RWPE1 (cell line): ENCODE data around the gene GRIN2B.

Experiments used
- CTCF ChIA-PET: fragments of 350-600 bp; sonication (Branson Sonifier 250); formaldehyde crosslinking; extraction: SDS; loops from one replicate; lab custom pipeline; 2021; lab: Yijun Ruan, JAX
- POLR2A ChIA-PET: fragments of 400-600 bp; formaldehyde crosslinking; extraction: SDS; loops from one replicate; lab custom pipeline; 2020; ENCODE audit warnings: antibody characterized with exemption; ENCODE audit not compliant: low non-redundant PET; lab: Yijun Ruan, JAX
- DNase-seq: peaks from one replicate; pipeline ENCODE4 v3.0.0; 2012; ENCODE audit warnings: low spot score
- H3K27ac ChIP-seq: fragments of 450-650 bp; 2 replicates; pipeline ENCODE4 v1.5.1; 2017
- TF ChIP-seq, protein P1 (sequence below): fragments of 450-650 bp; conservative IDR thresholded peaks from 2 replicates; pipeline ENCODE4 v1.5.1; 2017; ENCODE audit warnings: low read depth, mild to moderate bottlenecking

GRIN2B gene

DNA sequence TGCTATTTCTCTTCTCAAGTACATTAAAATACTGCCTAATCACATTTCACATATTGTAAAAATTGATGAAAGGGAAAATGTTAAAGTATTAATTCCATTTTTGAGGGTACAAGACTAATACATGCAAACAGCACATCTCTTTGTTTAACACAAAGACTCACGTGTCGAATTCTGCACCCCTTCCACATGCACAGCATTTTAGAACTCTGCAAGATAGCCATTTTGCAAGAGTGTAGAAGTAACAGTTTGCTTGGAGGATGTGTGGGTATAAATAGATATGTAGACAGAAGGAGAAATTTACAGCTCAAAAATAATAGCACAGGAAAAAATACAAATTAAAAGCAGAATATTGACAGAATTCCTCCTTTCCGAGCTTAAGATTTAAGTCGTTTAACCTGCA, 2.5 kb downstream of the GRIN2B start:
- POLR2A ChIA-PET, result no interaction called here
- DNase-seq, result no peak
- no peak overlapping the region for H3K27ac ChIP-seq
- TF ChIP-seq, protein P1, sequence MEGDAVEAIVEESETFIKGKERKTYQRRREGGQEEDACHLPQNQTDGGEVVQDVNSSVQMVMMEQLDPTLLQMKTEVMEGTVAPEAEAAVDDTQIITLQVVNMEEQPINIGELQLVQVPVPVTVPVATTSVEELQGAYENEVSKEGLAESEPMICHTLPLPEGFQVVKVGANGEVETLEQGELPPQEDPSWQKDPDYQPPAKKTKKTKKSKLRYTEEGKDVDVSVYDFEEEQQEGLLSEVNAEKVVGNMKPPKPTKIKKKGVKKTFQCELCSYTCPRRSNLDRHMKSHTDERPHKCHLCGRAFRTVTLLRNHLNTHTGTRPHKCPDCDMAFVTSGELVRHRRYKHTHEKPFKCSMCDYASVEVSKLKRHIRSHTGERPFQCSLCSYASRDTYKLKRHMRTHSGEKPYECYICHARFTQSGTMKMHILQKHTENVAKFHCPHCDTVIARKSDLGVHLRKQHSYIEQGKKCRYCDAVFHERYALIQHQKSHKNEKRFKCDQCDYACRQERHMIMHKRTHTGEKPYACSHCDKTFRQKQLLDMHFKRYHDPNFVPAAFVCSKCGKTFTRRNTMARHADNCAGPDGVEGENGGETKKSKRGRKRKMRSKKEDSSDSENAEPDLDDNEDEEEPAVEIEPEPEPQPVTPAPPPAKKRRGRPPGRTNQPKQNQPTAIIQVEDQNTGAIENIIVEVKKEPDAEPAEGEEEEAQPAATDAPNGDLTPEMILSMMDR, result no peak
- CTCF ChIA-PET, result no interaction called here

DNA sequence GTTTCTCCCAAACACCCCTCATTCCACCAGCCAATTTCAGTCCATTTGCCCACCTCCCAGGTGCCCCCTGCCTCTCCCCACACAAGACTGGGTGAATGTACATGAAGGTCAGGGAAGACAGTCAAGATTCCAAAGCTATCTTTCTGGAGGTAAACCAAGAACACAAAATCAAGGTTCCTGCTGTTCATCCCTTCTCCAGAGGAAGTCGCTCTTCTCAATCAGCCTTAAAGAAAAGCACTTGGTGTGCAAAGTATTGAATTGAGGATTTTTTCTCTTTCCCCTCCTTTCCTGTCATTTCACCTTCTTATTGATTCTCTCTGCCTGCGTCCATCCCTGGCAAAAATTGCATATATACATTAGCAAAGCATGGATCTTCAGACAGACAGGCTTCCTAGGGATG, 4.5 kb downstream of the GRIN2B start:
- TF ChIP-seq, protein P1, result no peak
- ChIA-PET CTCF (no interaction called here), POLR2A (no interaction called here)
- no peak for DNase-seq
- H3K27ac ChIP-seq, result no peak overlapping the region

DNA sequence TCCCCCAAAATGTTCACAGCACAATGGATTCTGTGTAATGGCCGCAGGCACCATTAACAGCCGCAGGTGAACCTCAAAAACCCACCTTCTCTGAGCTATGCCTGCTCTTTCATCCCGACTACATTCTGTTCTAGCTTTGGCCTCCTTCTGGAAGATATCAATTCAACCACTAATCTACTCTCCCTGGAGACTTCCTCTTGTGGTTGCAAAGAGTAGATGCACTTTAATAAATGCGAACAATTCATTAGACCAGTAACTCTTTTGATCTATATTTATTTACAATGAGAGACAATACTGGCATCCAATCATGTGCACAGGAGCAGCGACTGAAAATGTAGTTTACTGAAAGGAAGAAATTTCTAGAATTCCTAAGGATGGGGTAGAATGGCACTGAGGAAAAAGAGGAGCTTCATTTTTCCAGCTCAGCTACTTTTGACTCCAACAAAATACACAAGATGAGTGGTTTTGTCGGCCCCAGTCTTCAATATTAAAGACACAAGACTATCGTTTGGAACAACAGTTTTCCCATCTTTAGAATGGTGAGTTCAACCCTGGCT, 5.3 kb downstream of the GRIN2B start:
- TF ChIP-seq, protein P1, result no peak
- ChIA-PET POLR2A (no interaction called here), CTCF (no interaction called here)
- no peak for DNase-seq
- no peak overlapping the region for H3K27ac ChIP-seq

DNA sequence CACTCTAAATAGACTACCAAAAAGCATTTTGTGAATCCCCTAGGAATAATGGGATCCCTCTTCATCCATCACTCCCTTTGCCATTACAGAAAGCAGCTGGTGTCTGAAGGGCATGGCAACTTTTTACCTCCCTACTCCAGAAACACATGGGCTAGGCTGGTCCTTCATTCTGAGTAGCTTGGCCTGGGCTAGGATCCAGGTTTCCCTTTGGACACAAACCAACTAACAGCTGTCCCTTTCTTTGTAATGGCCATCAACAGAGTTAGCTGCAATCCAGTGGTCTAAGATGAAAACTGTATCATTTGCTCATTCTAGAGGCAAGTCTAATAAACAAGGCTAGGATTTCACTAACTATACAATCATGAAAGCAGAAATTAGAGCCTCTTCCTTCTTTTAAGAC, 7.4 kb downstream of the GRIN2B start:
- POLR2A ChIA-PET, result no interaction called here
- CTCF ChIA-PET, result no interaction called here
- H3K27ac ChIP-seq, result no peak overlapping the region
- TF ChIP-seq, protein P1, result no peak
- no peak for DNase-seq

DNA sequence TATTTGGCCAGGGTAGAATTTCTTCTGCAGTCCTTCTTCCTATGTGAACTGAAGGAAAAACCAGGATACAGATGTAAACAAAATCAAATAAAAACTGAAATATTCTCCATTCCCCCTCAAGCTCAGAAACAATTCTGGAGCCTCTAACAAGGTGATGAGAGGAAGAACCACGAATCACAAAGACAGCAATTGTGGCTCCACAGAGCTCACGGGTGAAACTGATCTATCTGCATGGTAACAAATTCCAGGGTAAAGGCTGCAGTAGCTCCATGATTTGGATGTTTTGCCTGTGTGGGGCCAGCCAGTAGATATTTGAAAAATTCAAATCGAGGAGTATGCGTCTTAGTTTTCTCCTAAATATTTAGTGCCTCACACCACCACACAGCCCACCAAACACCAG, 10.6 kb downstream of the GRIN2B start:
- H3K27ac ChIP-seq, result no peak overlapping the region
- TF ChIP-seq, protein P1, result no peak
- ChIA-PET CTCF (interaction anchor here (0.6 kb wide), 1 partner anchor 163 kb away, joined by 3 read pairs; no protein-coding TSS in a partner anchor), POLR2A (no interaction called here)
- DNase-seq, result no peak

DNA sequence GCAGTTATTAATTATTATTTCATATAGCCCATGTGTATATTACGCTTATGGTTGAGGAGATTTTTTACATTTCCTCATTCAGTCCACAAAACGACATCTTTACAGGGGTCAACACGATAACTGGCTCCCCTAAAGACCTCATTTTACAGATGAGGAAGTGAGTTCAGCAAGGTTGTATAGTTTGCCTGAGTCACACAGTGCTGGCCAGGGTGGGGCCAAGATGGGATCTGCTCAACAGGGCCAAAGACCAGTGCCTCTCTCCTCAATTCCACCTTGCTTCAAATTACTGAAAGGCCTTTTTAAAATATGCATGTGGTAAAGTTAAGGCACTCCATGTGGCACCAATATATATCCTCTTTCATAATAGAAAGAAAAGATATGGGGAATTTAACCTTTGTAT, 13.1 kb downstream of the GRIN2B start:
- DNase-seq, result no peak
- POLR2A ChIA-PET, result no interaction called here
- no peak overlapping the region for H3K27ac ChIP-seq
- TF ChIP-seq, protein P1, result no peak
- CTCF ChIA-PET, result no interaction called here
